CD1c-positive myeloid dendritic cell (primary cell): ENCODE data around the gene XXYLT1.

Experiments used
- DNase-seq: peaks from one replicate; pipeline ENCODE4 v3.0.0-alpha.2; 2016; ENCODE audit errors: extremely low spot score

XXYLT1 gene

DNA sequence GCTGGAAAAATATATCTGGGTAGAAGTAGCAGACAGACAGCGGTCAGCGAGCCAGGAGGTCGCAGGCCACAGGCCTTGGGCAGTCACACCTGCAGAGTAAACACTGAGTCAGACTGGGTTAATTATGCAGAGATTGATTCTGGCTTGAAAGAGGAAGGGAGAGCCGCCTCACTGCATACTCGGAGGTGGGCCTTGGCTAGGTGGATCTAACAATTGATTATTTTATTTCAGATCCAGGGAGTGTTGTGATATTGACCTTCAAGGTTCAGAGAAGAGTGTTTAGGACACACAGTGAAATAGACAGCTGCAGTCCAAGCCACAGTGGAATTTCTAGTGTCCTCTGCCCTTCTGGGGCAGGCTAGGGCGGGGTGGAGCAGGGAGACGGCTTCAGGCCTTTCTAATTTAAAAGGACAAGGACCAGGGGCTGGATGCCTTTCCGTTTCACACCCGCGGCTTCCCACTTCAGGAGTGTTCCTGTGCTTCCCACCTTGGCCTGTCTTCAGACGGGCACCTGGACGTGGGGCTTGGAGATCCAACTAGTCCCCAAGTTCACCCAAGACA, 237.3 kb downstream of the XXYLT1 start:
- DNase-seq = no peak

DNA sequence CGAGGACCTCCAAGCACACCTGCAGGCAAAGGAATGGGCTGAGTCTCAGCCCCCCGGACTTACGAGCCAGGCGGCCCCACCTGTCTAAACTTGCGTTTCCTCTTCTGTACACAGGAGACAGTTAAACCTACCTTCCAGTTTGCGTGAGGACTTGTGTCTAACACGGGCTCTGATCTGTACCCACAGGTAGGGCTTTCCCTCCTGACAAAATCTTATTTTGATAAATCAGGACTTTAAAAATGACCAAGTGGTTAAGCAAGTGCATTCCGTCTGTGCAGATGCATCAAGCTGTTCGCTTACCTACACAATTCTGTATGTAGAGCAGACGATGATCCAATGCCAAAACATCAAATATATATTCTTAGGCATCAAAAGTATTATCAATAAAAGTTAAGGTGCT, 238.0 kb downstream of the XXYLT1 start:
- DNase-seq = no peak

DNA sequence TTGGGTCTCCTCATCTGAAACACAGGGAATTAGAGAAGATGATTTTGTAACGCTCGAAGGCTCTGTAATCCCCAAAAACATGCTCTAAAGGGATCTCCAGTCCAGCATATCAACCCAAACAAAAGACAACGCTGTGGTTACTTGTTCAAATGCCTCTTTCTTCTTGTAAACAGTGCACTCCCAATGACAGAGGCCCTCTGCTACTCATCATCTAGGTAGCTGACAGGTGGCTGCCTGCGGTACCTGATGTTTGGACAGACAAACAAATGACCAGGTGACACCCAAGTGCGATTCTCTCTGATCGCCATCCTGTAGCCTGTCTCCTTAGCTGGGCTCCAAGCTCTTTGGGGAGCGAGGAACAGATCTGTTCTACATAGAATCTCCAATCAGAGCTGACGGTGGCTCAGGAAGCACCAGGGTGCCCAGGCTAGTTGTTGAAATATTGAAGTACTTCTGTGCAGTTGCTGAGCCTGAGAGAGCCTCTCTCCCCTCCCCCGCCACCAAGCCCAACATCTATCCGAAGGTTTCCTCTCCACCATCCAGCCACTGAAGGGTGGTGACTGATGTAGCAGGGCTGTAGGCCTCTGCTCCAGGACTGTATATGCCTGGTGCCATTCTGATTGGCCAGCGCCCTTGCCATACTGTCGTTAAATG, 238.7 kb downstream of the XXYLT1 start:
- DNase-seq = no peak

DNA sequence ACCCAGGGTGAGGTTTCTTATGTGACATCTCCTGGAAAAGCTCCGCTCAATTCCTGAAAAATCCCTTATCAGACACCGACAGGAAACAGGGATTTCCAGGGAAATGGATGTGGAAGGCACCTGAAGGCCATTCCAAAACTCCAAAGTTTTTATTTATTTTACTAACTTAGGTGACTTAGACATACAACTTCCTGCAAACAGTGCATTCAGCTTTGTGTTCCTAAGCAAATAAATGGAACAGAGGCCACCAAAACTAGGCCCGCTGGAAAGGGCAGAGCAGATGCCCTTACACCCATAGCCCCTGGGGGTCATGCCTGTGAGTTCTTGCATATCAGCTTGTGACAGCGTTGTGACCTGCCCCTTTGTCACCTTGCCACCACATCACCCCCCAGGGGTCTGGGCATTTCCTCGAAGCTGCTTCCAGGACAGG, 239.4 kb downstream of the XXYLT1 start:
- DNase-seq = no peak

DNA sequence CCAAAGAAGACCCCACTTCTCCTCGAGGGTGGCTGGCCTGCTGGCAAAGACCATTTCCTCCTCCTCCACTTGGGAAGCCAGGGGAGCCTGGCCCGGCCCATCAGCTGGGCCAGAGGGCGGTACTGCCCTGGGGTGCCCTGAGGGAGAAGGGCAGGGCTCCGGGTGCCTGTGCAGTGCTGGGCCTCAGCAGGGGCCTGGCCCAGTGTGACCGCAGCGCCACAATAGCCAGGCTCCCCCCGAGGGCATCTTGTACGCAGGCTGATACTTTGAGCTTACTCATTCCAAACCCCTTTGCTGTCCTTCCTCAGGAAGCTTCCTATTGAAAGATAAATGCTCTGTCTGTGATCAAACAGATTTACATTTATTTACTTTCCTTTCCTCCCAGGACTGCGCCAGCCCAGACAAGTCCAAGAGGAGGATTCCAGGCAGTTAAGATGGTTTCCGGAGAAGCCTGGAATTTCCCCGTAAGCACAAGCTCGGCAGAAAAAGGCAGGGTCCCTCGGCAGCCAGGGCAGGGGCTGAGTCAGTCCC, 240.1 kb downstream of the XXYLT1 start:
- DNase-seq = no peak

DNA sequence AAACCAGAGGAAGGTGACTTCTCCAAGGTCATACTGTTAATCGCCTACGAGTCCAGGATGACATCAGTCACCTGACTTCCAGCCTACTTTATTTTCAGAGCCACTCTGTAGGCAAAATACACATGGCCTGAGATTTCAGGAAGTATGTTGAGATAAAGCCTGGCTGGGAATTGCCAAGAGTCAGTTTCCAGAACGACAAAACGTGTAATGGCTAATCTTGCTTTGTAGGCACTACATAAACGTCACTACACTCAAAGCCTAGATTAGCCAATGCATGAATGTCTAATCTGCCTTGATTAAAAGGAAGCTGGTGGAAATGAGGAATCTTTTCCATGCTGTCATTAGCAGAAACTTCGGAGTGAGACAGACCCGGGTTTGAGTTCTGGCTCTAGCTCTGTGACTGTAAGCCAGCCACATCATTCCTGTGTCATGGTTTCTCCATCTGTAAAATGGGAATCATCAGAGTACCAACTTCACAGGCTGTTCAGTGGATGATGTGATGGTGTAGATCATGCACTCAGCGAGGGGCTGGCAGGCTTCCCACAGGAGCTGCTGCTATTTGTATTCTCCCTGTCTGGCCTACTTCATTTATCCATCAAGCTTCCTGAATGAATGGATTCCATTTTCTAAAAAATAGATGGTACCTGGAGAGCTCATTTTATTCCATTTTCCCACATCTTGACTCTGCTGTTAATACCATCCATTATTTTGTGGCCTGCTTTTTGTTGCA, 241.9 kb downstream of the XXYLT1 start:
- DNase-seq = peak; percentile 80

DNA sequence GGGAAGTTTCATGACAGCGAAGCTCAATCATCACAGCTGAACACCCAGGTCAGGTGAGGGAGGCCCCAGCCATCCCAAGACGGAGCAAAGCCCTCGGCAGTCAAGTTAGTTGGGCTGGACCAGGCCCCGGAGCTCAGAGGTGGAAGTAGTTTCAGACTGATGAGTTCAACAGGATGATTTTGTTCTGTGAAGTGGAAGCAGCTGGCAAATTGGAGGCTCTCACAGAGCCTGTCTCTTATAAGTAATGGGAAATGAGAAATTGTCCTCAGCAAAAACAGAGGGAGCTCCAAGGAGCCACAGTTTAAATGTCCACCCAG, 245.1 kb downstream of the XXYLT1 start:
- no peak for DNase-seq

DNA sequence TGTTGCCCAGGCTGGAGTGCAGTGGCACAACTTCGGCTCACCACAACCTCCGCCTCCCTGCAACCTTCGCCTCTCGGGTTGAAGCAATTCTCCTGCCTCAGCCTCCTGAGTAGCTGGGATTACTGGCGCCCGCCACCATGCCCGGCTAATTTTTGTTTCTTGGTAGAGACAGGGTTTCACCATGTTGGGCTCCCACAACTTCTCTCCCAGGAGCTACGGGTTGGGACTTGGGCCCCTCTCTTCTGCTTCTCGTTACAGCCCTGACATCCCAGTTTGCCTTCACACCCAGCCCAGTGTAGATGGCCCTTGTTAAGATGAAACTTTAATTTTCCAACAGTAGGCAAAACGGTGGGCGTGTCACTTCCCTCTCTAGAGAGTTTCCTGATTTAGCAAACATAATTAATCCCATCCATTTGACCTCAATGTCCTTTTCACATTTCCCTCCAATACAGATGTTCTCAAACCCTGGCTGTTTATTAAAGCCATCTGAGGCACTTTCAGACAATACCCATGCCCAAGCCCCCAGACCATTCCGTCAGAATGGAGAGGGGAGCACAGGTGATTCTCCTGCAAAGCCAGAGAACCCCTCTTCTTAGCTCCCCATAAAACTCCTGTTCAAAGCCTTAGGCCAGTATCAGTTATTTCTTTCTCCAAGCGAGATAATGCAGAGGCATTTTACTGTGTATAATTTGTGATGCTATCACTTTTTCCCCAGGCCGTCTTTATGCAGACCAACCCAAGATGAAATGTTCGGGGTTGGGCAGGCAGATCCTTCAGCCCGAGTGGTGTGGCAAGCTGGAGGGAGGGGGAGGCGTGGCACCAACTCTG, 245.7 kb downstream of the XXYLT1 start:
- DNase-seq = peak; percentile 58

DNA sequence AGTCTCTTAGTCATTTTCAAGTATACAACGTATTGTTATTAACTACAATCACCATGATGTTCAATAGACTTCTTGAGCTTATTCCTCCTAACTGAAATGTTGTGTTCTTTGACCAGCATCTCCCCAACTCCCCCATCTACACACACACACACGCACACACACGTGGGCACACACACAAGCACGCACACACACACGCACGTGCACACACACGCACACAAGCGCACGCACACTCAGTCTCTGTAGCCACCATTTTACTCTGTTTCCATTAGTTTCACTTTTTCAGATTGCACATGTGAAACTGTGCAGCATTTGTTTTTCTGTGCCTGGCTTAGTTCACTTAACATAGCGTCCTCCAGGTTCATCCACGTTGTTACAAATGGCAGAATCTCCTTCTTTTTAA, 247.0 kb downstream of the XXYLT1 start:
- no peak for DNase-seq

DNA sequence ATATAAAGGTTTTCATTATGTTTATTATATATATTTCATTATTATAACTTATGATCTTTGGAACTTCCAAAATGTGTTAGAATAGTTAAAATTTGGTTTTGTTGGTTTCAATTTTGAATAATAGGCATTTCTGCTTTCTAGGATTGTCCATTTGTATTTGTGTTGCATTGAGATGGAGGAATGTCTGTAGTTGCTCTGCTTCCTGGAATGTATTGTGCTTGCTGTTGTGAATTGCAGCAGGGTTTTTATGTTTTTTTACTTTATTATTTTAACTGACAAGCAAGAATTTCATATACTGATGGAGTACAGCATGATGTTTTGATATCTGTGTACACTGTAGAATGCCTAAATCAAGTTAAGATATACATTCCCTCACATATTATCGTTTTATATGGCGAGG, 247.4 kb downstream of the XXYLT1 start:
- DNase-seq = no peak

DNA sequence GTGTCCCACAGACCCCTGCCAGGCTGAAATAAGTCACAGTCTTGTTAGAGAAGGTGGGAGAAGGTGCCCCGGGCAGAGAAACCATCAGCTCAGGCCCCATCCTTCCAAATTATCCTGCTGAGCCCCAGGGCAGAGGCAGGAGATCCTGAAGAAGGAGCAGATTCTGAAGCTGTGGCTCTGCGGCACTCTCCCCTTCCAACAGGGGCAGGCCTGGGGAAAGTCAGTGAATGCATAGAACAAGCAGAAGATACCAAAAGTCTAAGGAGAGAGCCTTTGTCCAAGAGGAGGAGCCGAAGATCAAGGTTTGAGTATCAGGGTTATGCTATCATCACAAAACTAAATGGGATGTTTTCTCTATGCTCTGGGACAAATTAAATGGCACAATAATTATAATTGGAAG, 249.3 kb downstream of the XXYLT1 start:
- no peak for DNase-seq

DNA sequence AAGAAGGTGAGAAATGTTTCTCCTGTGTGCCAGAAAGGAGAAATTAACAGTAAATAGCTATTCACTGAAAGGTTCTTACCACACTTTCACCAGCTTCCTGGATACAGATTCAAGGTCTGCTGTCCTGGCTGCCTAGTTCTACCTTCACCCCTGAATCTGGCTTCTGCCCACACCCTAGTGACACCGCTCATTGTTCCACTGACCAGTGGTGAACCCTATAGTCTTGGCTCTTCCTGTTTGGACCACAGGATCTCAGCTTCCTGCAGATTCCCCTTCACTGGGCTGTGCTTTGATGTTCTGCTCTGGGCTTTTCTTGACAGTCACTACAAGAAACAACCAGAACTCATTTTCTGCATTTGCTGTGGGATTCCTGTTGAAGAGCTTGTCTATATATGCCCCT, 250.0 kb downstream of the XXYLT1 start:
- DNase-seq = peak; percentile 16

DNA sequence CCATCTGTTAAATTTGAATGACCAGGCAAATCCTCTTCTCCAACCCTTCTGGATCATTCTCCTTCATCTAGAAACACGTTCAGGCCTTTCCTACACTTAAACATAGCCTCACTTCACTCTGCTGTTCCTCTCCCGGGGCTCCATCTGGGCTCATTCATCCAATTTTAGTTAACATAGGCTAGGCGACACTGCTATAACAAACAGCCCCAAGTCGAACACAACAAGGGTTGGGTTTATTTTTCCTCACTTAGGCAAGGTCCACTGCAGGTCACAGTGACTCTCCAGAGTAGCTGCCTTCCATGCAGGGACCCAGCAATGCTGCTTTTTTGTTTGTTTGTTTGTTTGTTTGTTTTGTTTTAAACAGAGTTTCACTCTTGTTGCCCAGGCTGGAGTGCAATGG, 250.8 kb downstream of the XXYLT1 start:
- no peak for DNase-seq

DNA sequence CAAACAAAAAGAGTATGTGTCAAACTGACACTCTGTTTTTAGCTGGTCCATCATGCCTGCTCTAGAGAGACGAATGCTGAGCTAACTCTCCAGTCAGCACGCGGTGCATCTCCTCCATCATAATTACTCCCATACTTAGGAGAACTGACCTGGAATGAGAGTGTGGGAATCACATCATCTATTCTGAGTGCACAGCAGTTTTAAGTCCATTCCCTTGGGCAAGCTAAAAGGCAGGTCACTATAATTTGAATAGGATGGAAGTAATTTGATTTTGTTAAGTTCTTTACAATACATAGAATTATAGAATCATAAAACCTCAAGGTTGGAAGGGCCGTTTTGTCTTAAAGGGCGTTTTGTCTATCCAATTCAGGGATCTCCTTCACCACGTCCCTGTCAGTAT, 251.6 kb downstream of the XXYLT1 start:
- no peak for DNase-seq
